Spleen (tissue), 7 donors: ENCODE data around the gene ZFAND2A.

Source experiments
- POLR2A ChIP-seq, 3 donors: fragments of 450-650 bp; IDR thresholded peaks; one replicate each; pipeline ENCODE4 v1.5.1; 2017; ENCODE audit warnings: antibody characterized with exemption in 3 of 3, mild to moderate bottlenecking in 1 of 3
- TF ChIP-seq, protein P1 (sequence below), 11 experiments: fragments of 200-600 bp in 7 of 11; fragments of 450-650 bp in 4 of 11; sonication (generic) in 4 of 11; IDR thresholded peaks in 8 of 11; conservative IDR thresholded peaks in 3 of 11; 1 replicate in 7 of 11; 2 replicates in 4 of 11; pipeline versions ENCODE4 v1.4.0 to v1.8.0; 2016 to 2021; ENCODE audit warnings: antibody characterized with exemption in 11 of 11, inconsistent platforms in 4 of 11, mild to moderate bottlenecking in 1 of 11
- donor health status: DM: no; HTN: no; CAD: no; lungs with moderate emphysema.
- donor health status: DM: no; HTN: no; CAD: no.
- donor health status: DM: no; HTN: no; CAD: no.

DNA sequence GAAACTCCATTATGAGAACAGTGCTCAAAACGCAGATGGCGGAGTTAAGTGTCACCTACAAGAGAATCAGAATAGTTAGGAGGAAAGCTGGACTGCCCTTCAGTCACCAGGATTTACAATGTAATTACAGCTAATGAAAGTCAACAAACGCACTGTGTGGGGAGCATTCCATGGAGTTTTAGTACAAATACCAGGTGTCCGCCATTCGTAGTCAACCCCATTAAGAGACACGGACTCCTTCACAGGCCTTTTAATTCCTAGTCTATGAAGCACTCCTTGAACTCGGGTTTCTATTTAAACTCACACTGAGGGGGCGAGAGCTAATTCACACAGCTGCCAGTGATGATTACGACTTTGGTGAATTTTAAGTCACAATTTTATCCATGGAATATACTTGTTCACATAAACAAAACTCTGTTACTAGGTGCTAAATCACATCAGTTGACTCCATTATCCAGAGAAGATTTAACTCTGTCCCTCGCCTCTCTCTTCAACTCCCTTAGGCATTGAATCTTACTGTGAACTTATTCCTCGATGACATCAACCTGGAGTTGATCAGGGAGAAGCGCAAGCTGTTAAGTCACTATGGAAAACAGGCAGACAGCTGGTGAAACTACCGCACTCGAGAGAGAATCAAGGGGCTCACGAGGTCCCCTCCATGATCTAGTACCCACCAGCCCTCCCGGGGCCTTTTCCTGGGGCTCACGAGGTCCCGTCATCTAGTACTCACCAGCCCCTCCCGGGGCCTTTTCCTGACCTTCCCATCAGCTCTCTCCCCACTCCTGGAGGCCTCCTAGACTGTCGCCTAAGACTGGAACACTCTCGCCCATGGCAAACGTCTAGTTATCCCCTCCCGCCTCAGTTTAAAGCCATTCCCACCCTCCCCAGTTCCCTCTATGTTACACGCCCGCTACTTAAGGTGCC lies 1.5 kb downstream of the ZFAND2A start:
- TF ChIP-seq, protein P1, sequence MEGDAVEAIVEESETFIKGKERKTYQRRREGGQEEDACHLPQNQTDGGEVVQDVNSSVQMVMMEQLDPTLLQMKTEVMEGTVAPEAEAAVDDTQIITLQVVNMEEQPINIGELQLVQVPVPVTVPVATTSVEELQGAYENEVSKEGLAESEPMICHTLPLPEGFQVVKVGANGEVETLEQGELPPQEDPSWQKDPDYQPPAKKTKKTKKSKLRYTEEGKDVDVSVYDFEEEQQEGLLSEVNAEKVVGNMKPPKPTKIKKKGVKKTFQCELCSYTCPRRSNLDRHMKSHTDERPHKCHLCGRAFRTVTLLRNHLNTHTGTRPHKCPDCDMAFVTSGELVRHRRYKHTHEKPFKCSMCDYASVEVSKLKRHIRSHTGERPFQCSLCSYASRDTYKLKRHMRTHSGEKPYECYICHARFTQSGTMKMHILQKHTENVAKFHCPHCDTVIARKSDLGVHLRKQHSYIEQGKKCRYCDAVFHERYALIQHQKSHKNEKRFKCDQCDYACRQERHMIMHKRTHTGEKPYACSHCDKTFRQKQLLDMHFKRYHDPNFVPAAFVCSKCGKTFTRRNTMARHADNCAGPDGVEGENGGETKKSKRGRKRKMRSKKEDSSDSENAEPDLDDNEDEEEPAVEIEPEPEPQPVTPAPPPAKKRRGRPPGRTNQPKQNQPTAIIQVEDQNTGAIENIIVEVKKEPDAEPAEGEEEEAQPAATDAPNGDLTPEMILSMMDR (IDR thresholded peaks at IDR 0.05 in 8 of 11, conservative IDR thresholded peaks at IDR 0.05 in 3 of 11): no peak
- TF ChIP-seq POLR2A (IDR thresholded peaks at IDR 0.05): no peak
